Stimulated activated CD4-positive, alpha-beta T cell treated with anti-CD3 and anti-CD28 coated beads, Interleukin-12 subunit alpha, Interleukin-12 subunit beta, amount 100 ng/mL, for 48 hours (primary cell): ENCODE measurements around the gene LAYN.

Experiments
- DNase-seq, 3 donors: peaks; one replicate each; pipeline ENCODE4 v3.0.0-alpha.2; 2020; ENCODE audit warnings: low read depth in 2 of 3, low spot score in 1 of 3

Gene LAYN

GRCh38 chr11:111531136-111531535, 9.4 kb upstream of the LAYN start:
- no peak for DNase-seq

- DNase-seq, result peak; percentile 53 to 63 (median 62)
Measured at GRCh38 chr11:111531687-111532364, 8.7 kb upstream of the LAYN start.

GRCh38 chr11:111532365-111532709, 8.2 kb upstream of the LAYN start:
- no peak for DNase-seq

GRCh38 chr11:111535281-111535680, 5.2 kb upstream of the LAYN start:
- DNase-seq, result no peak

DNA sequence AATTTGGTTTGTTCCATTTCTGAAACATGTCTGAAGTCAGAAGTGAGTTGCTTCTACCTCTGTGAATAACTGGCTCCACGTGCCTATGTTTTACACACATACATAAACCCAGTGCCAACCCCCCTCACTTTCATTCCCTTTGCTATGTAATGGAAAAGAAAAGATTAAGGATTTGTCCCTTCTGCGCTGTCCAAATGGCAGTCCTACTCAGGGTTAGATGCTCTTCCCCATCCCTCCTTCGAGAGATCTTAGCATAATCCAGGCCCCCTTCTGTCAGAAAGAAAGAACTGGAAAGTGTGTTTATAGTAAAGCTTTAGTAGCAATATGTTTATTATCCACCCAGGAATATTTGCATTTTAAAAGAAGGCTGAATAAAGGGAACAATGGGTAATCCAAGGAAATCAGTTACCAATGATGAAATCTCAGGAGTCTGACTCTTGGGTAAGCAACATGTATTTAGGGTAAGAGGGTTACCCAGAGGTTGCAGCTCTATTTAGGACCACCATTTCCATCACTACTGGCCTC, 3.1 kb upstream of the LAYN start:
- DNase-seq, result no peak

GRCh38 chr11:111538407-111539114, 2.0 kb upstream of the LAYN start:
- no peak for DNase-seq

GRCh38 chr11:111539426-111540113, 950 bp upstream of the LAYN start:
- DNase-seq, result no peak

GRCh38 chr11:111540937-111541253, 375 bp downstream of the LAYN start:
- no peak for DNase-seq

- no peak for DNase-seq
Measured at GRCh38 chr11:111541254-111542061, 938 bp downstream of the LAYN start.

GRCh38 chr11:111542606-111543275, 2.2 kb downstream of the LAYN start:
- no peak for DNase-seq

DNA sequence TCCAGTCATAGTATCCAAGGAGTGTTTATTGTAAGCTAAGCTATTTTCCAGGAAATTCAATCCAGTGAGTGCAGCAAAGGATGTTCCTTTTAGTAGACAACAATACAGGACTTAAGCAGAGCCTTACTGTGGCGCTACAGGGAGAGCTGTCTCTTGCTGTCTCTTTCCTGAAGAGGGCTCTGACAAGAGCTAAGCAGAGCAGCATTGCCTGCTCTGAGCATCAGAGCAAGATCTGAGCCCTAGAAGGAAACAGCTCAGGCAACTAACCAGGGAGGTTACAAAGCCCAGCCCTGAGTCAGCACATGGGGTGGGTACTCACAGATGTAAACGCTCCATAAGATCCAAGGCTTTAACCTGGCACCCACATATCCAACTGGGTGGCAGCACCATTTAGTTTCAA, 8.0 kb downstream of the LAYN start:
- no peak for DNase-seq

GRCh38 chr11:111549196-111549868, 8.8 kb downstream of the LAYN start:
- DNase-seq, result no peak

DNA sequence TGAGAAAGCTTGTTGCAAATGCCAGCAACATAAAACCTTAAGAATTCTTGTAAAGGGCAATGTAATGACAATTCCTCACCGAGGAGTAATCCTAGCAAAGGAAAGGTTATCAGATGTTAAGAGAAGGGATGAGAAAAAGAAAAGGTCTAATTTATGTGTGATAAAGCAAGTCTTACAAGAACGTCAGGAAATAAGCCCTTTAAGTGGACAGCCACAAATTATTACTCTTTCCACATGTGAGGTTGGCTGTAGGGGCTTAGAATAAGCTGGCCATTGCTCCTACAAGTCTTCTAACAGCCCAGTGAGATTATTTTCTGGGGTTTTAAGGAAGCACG, 9.3 kb downstream of the LAYN start:
- DNase-seq, result no peak

DNA sequence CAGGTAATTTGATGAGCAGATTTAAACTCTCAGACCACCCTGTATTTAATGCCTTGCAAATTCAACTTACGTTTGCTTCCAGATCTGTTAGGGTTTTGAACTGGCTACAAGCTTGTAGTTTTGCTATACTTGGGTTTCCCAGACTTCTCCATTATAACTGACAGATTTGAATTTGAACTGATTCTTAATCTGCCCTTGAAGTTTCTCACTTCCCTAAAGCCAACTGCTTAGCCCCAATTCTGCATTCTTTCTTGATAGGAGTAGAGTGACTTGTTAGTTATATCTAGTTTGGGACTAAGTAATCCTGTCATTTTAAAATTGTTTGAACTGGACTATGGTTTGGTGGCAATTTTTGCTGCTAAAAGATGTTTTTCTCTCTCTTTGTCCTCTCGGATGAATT, 9.7 kb downstream of the LAYN start:
- no peak for DNase-seq

GRCh38 chr11:111554532-111554931, 14.0 kb downstream of the LAYN start:
- no peak for DNase-seq

GRCh38 chr11:111555255-111555654, 14.7 kb downstream of the LAYN start:
- DNase-seq, result no peak

GRCh38 chr11:111557425-111558111, 17.0 kb downstream of the LAYN start:
- no peak for DNase-seq

- no peak for DNase-seq
Measured at GRCh38 chr11:111559800-111560464, 19.4 kb downstream of the LAYN start.

- DNase-seq, result no peak
Measured at GRCh38 chr11:111560800-111561199, 20.3 kb downstream of the LAYN start.
